Activated CD8-positive, alpha-beta memory T cell treated with anti-CD3 and anti-CD28 coated beads for 1 hour (primary cell): ENCODE measurements around the gene TCF7L1.
"Not testable (repeated sequence)": the region's sequence is repeated elsewhere in the genome, so short reads cannot be mapped to it uniquely, and the experiment has no call there.

Experiments used
- DNase-seq, 2 donors: peaks; one replicate each; pipeline ENCODE4 v3.0.0-alpha.2; 2020; ENCODE audit warnings: low read depth in 1 of 2; ENCODE audit errors: extremely low read depth in 1 of 2

Gene TCF7L1, protein sequence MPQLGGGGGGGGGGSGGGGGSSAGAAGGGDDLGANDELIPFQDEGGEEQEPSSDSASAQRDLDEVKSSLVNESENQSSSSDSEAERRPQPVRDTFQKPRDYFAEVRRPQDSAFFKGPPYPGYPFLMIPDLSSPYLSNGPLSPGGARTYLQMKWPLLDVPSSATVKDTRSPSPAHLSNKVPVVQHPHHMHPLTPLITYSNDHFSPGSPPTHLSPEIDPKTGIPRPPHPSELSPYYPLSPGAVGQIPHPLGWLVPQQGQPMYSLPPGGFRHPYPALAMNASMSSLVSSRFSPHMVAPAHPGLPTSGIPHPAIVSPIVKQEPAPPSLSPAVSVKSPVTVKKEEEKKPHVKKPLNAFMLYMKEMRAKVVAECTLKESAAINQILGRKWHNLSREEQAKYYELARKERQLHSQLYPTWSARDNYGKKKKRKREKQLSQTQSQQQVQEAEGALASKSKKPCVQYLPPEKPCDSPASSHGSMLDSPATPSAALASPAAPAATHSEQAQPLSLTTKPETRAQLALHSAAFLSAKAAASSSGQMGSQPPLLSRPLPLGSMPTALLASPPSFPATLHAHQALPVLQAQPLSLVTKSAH

DNA sequence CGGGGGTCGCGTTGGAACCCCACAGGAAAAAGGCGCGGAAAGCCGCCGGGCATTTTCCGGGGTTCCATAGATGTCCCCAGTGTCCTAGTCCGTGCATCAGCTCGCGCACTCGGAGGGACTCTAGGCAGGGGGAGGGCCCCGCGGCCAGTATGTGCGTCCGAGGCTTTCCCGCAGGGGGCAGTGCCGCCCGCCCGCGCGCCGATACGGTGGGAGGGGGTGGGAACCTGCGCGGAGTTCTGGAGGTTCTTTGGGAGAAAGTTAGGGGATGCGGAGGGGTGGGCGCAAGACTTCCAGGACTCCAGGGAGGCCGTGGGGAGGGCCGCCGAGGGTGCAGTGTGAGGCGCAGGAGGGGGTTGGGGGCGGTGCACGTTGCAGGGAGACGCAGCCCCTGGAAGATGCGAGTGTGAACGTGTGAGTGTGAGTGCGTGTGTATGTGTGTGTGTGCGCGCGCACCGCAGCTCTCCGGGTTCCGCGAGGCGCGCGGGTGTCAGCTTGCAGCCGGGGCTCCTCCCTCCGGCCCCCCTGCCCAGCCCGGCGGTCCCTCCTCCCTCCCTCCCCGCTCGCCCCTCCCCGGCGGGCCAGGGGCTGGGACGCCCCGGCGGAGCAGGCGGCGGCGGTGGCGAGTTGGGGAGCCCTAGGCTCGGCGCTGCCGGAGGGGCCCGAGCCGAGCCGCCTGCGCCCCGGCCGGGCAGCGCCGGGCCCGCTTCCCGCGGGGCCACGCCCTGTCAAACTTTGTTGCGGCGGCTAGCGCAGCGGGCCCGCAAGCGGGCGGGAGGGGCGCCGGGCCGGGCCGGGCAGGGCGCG lies at the start of gene TCF7L1:
TSS of gene TCF7L1 (plus strand) at position 559 of the 804 bp plus-strand sequence. CDS start 293 bp downstream, outside the sequence.
- no peak for DNase-seq

DNA sequence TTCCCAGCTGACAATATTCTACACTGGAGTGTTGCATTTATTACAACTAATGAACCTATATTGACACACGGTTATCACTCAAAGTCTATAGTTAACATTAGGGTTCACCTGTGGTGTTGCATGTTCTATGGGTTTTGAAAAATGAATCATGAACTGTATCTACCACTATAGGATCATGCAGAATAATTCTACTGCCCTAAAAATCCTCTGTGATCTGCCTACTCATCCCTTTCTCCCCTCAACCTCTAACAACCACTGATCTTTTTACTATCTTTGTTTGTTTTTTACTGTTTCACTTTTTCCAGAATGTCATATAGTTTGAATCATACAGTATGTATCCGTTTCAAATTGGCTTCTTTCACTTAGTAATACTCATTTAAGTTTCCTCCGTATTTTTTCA lies 47.6 kb upstream of the TCF7L1 start:
- DNase-seq: no peak

DNA sequence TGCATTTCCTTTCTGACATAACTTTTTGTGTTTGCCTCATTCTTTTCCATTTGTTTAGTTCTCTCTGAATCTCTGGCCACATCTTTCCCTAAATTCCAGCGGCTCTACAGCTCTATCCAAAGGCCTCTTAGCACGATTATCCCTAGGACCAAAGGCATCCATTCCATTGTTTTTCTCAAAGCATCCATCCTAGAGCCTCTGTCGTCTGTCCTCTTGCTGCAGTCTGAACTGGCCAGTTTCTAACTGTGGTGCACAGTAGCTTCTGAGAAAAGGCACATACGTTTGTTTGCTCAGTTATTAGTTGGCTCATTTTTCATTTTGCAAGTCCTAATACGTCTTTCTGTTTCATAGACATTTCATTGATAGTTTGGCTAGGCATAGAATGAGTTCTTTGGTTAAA lies 45.7 kb upstream of the TCF7L1 start:
- DNase-seq: no peak

DNA sequence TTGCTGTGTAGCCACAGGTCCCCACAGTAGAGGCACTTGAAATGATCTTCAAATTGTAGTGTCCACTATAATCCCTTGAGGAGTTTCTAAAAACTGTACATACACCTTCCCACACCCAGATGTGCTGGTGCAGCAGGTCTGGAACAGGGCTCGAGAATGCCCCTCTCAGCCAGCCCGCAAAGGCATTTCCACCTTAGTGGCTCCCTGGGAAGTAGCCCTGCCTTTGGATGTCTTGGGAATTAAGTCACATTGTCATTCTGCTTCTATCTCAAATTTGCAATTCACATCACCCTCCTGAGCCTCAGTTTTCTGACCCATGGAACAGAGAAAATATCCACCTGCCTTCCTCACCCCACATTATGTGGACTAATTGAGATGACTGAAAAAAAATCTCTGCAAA lies 44.3 kb upstream of the TCF7L1 start:
- no peak for DNase-seq

DNA sequence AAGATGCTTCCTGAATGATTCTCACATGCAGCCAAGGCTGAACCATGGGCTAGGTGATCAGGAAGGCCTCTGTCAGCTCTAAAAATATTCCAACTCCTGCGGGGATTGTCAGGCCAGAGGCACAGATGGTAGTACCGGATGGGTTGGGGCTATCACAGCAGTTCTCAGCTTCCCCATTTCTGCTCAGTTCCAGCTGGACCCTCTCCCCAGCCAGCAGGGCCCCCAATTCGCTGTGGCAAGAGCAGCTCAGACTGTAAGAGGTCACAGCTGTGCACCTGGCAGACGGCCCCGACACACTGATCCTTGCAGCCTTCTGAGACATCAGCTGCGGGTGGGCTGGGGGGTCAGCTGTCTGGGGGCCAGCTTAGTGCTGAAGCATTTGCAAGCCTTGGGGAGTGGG lies 43.6 kb upstream of the TCF7L1 start:
- DNase-seq: no peak

DNA sequence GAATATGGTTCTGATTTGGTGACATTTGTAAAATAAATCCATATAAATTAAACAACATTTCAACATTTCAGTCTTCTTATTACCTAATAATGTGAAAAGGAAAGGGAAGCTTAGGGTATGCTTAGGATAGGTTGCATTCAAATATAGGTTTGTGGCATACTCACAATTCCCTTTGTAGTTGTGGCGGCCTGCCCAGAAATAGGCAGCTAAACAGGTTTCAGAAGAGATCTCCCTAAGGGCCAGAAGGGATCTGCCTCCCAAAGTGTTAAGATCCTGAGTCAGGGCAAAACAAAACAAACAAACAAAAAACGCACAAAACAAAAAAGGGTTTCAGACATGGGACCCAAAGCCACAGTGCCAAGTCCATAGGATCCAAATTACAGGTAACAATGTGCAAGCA lies 41.4 kb upstream of the TCF7L1 start:
- DNase-seq: no peak

DNA sequence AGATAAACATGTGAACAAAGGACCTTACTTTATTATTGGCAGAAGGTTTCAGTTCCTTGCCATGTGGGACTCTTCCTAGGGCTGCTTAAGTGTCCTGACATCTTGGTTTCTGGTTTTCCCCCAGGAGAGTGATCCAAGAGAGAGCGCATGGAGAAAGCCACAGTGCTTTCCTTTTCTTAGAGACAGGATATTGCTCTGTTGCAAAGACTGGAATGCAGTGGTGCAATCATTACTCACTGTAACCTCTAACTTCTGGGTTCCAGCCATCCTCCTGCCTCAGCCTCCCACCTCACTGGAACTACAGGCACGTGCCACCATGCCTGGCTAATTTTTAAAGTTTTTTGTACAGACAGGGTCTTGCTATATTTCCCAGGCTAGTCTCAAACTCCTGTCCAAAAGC lies 38.1 kb upstream of the TCF7L1 start:
- no peak for DNase-seq

DNA sequence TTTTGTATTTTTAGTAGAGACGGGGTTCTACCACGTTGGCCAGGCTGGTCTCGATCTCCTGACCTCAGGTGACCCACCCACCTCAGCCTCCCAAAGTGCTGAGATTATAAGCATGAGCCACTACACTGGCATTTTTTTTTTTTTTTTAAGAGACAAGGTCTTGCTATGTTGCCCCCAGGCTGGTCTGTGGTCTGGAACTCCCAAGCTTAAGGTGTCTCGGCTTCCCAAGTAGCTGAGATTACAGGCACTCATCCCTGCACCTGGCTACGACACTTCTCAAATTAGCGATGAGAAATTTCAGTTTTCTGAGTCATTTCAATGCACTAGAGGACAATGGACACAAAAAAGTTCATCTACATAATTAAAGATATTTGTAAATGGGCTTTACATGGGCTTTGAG lies 36.6 kb upstream of the TCF7L1 start:
- DNase-seq: no peak

DNA sequence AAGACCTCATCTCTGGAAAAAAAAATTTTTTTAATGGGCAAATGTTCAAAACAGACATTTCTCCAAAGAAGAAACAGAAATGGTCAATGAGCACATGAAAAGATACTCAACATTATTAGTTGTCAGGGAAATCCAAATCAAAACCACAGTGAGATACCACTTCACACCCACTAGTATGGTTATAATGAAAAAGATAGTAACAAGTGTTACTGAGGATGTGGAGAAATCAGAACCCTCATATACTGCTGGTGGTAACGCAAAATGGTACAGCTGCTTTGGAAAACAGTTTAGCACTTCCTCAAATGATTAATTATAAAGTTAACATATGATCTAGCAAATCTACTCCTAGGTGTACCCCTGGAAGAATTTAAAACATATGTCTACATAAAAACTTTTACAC lies 29.0 kb upstream of the TCF7L1 start:
- DNase-seq: no peak

DNA sequence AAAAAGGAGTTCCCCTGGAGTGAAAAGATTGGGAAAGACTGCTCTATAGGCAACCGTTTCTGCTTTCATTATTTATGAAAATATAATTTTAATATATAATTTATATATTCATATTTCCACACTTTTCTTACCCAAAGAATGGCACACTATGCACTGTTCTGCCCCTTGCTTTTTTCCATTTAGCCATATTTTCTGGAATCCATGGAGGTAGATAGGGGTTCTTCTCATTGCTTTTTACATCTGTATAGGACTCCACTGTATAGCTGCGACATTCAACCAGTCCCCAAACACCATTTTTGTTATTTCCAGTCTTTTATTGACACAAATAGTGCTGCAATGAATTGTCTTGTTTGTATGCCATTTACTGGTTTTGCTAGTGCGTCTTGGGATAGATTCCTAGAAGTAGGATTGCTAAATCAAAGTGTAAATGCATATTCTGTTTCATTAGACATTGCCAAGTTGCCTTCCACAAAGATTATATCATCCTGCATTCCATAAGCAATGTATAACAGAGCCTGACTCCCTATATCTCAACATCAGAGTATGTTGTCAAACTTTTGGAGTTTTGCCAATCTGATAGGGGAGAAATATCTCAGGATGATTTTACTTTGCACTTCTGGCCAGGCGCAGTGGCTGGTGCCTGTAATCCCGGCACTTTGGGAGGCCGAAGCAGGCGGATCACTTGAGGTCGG lies 26.6 kb upstream of the TCF7L1 start:
- no peak for DNase-seq

DNA sequence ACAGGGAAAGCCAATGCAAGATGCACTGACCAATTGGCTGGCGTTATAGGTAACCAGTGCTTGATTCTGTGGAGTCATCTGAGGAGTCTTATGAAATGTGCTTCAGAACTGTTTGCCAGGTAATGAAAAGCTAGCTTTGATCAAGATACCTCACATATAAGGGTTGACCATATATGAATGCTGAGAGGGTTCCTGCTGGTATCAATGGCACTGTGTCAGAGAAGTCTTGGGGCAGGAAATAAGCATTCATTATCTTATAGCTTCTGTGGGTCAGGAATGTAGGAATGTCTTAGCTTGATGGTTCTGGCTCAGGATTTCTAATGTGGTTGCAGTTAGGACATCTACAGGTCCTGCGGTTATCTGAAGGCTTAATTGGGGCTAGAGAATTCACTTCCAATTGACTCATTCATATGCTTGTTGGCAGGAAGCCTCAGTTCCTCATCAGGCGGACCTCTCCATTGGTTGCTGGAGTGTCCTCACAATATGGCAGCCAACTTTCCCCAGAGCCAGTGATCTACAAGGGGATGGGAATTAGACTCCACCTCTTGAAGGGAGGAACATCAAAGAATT lies 22.1 kb upstream of the TCF7L1 start:
- no peak for DNase-seq

DNA sequence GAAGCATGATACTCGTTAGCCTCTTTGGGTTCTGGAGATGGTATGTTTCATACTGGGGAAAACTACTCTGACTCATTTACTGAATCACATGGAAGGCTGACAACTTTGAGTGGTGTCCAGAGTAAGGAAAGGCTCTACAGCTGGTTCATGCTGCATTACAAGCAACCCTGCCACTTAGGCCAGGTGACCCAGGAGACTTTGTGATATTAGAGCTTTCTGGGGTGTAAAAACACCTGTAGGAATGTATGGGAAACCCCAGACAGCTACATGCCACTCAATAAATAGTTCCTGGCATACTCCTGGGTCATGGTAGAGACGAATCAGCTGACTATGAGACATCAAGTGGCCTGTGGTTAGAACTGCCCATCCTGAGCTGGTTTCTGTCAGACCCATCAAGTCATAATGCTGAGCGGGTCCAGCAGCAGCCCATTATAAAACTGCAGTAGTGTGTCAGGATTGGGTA lies 21.3 kb upstream of the TCF7L1 start:
- DNase-seq: no peak

DNA sequence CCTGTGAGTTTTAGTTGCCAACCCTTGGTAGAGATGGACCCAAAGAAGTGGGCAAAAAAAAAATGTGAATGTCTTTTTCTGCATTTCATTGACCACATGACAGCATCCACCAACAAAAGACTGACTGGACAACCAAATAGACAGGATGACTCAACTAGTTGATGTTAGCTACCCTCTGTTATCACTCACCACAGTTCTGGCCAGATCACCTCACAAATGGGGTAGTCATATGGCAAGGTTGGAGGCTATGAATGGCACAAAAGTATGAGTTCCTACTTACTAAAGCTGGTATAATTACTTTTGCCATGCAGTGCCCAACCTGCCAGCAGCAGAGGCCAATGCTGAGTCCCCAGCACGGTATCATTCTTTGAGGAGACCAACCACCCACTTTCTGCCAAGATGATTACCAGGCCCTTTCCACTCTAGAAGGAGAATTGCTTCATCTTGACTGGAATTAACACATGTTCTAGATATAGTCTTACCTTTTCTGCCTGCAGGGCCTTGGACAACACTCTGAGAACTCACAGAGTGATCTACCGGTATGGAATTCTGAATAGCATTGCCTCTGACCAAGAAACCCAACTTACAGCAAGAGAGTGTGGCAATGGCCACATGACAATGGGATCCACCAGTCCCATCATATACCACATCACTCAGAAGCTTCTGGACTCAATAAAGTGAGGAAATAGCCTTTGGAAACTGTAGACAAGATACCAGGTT lies 20.1 kb upstream of the TCF7L1 start:
- no peak for DNase-seq

DNA sequence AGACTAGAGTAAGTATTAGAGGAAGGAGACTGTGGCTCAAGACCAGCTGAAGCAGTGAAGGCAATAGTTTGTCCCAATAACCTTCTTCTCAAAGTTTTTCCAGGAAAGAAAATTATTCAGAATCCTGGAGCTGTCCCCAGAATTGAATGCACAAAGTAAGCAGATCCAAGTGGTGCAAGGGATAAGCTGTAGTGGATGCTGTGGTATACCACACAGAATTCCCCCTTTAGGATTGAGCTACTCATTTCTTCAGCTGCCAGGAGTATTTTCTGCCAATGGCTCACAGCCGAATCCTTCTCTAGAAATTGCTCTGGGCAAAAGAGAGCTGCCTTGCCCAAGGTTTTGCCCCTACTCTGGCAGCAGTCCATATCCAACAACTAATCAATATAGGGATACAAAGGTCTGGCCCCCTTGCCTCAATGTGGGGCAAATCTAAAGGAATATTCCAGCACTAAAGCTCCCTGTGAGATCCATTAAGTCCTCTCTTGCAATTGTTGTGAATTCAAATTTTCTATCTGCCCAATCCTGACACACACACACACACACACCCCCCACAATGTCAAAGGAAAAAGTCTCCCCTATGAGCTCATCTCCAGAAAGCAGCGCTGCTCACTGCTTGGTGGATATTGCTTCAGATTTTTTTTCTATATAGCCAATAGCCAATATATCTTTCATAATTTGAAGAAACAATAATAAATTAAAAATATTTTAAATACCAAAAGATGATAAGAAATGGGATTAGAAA lies 18.4 kb upstream of the TCF7L1 start:
- DNase-seq: no peak

DNA sequence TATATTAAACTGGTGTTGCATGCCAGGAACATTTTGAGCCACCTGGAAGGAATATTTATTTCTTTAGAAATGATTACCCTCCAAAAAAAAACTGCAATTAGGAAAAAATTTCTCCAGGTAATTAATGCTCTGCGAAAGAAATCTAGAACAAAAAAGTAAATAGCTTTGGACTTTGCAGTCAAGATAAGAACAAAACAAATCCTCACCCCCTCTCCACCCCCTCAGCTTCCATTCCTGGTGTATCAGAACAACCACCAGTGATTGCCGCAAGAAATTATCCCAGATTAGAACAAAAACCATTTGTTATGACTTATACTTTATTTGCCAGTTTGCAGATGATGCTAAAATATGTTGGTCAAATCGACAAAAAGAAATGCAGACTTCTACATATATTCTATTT lies 17.0 kb upstream of the TCF7L1 start:
- DNase-seq: no peak

DNA sequence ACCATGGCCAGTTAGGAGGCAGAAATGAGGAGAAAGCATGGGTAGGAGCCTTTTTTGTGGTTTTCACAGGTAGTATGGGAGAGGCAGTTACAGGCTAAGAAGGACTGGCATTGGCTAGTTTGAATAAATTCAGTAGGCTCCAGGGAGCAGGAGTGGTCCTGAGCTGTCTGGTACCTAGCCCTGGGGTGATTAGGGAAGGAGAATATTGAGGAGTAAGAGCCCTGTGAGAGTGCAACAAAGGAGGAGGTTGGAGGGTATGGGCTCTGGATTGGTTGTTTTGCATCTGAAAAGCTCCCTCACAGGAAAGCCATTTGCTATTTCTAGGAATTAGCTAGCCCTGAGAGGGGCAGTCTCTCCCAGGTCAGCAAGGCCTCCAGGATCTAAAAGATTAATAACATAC lies 13.3 kb upstream of the TCF7L1 start:
- DNase-seq: no peak

DNA sequence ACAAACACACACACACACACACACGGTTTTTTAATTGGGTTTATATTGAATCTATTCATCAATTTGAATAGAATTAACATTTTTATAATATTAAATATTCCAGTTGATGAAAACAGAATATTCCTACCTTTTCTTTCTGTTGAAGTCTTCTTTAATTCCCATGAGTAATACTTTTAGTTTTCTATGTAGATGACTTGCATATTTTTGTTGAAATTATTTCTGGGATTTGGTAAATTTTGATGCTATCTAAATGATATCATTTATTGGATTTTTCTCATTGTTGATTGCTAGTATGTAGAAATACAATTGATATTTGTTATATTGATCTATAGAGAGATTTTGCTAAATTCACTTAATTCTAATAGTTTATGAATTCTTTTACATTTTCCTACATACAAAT lies 12.8 kb upstream of the TCF7L1 start:
- DNase-seq: no peak

DNA sequence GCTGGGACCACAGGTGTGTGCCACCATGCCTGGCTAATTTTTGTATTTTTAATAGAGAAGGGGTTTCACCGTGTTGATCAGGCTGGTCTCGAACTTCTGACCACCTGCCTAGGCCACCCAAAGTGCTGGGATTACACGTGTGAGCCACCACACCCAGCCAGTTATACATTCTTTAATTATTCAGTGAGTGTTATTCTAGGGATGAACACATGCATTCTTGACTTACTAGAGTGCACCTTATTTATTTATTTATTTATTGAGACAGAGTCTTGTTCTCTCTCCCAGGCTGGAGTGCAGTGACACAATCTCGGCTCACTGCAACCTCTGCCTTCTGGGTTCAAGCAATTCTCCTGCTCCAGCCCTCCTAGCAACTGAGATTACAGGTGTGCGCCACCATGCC lies 6.7 kb upstream of the TCF7L1 start:
- DNase-seq: not testable (repeated sequence)

DNA sequence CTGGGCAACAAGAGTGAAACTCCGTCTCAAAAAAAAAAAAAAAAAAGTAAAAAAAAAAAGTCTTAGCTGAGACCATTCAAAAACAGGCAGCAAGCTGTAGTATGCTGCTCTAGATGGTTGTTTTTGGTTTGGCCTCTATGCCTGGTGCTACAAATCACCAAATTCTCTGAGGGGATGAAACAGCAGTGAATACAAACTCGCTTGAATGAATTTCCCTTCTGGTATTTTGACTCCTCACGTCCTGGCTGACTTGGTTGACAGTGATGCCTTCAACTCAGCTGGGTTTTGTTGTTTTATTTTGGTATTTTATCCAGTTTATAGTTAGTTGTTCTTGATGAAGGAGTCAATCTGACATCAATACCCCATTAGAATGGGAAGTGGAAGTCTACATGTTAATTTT lies 3.3 kb upstream of the TCF7L1 start:
- no peak for DNase-seq

DNA sequence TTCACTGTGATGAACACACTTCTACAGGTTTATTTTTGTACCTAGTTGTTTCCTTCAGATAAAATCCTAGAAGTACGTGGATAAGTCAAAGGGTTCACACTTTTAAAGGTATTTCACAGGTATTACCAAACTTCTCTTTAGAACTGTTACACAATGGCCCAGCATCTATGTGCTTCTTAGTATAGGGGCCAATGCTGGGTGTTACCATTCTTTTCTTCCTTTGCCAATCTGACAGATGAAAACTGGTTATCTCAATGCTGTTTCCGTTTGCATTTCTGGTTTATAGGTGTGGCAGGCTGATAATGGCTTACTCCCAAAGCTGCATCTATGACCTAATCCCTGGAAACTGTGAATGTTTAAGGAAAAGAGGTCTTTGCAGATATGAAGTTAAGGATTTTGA lies 2.8 kb upstream of the TCF7L1 start:
- DNase-seq: no peak
